HG03108 (cell line): Measurements from ENCODE around the gene ZNF618.

Experiments
- ATAC-seq: cut with Tn5 transposase; IDR thresholded peaks from one replicate; pipeline ENCODE4 v1.9.1; 2021; ENCODE audit warnings: moderate library complexity; ENCODE audit not compliant: unreplicated experiment

ZNF618 gene

GRCh38 chr9:114014044-114014443 is 137.9 kb downstream of the ZNF618 start:
- no peak for ATAC-seq

GRCh38 chr9:114015607-114016006 is 139.5 kb downstream of the ZNF618 start:
- ATAC-seq = no peak

GRCh38 chr9:114016101-114016500 is 140.0 kb downstream of the ZNF618 start:
- ATAC-seq = no peak

- no peak for ATAC-seq
Measured at GRCh38 chr9:114016629-114017423, 140.7 kb downstream of the ZNF618 start.

GRCh38 chr9:114017741-114018715 is 141.9 kb downstream of the ZNF618 start:
- no peak for ATAC-seq

GRCh38 chr9:114021578-114021977 is 145.5 kb downstream of the ZNF618 start:
- ATAC-seq = no peak

GRCh38 chr9:114023961-114024360 is 147.9 kb downstream of the ZNF618 start:
- no peak for ATAC-seq

GRCh38 chr9:114025196-114025753 is 149.2 kb downstream of the ZNF618 start:
- no peak for ATAC-seq

GRCh38 chr9:114025760-114026159 is 149.7 kb downstream of the ZNF618 start:
- ATAC-seq = no peak

- ATAC-seq = no peak
Measured at GRCh38 chr9:114026335-114026734, 150.2 kb downstream of the ZNF618 start.

- no peak for ATAC-seq
Measured at GRCh38 chr9:114027159-114027862, 151.2 kb downstream of the ZNF618 start.

GRCh38 chr9:114027863-114028465 is 151.9 kb downstream of the ZNF618 start:
- no peak for ATAC-seq

- ATAC-seq = no peak
Measured at GRCh38 chr9:114028646-114029045, 152.5 kb downstream of the ZNF618 start.

GRCh38 chr9:114029311-114030170 is 153.4 kb downstream of the ZNF618 start:
- ATAC-seq = no peak

- no peak for ATAC-seq
Measured at GRCh38 chr9:114030364-114030763, 154.3 kb downstream of the ZNF618 start.

GRCh38 chr9:114031037-114031630 is 155.0 kb downstream of the ZNF618 start:
- ATAC-seq = no peak

GRCh38 chr9:114031948-114032840 is 156.1 kb downstream of the ZNF618 start:
- ATAC-seq = no peak
